OCI-LY7 (cell line): ENCODE data around the gene CHMP1B. TPM values are rescaled to one million over a fixed set of nuclear protein-coding genes. Genes with fewer than 3 reads are reported as not detected.

Experiments
- BruUV-seq: library from RNA; stranded (reverse); fragments of 400-500 nt; replicated peaks from 2 replicates; lab custom pipeline; 2021; lab: Mats Ljungman, UMichigan
- CTCF ChIA-PET: fragments of 300-600 bp; sonication (Branson Sonifier 250); formaldehyde crosslinking; loops from one replicate; lab custom pipeline; 2022; ENCODE audit warnings: antibody characterized with exemption; ENCODE audit not compliant: unreplicated experiment; lab: Charles Lee
- POLR2A ChIA-PET: fragments of 300-600 bp; sonication (Branson Sonifier 250); formaldehyde crosslinking; loops from one replicate; lab custom pipeline; 2022; ENCODE audit warnings: antibody characterized with exemption; lab: Charles Lee
- DNase-seq: peaks from one replicate; pipeline ENCODE4 v3.0.0-alpha.2; 2015; ENCODE audit warnings: low spot score
- H2AFZ ChIP-seq: fragments of 200-600 bp; sonication (generic), shearing (Covaris generic); 2 replicates; pipeline ENCODE4 v1.6.1; 2014; ENCODE audit warnings: mild to moderate bottlenecking, antibody characterized with exemption, low read length, moderate library complexity
- H3K27ac ChIP-seq: fragments of 200-600 bp; sonication (generic); 2 replicates; pipeline ENCODE4 v1.5.1; 2014; ENCODE audit warnings: mixed run types, low read depth, mild to moderate bottlenecking, moderate library complexity, low read length, inconsistent platforms; ENCODE audit not compliant: poor library complexity, severe bottlenecking
- H3K36me3 ChIP-seq: fragments of 200-600 bp; sonication (generic); 2 replicates; pipeline ENCODE4 v1.6.1; 2014; ENCODE audit warnings: mild to moderate bottlenecking, antibody characterized with exemption, low read length, moderate library complexity, mixed read lengths; ENCODE audit not compliant: insufficient read depth
- H3K4me1 ChIP-seq: fragments of 200-600 bp; sonication (generic); 2 replicates; pipeline ENCODE4 v1.5.1; 2014; ENCODE audit warnings: mild to moderate bottlenecking, low read length; ENCODE audit not compliant: insufficient read depth, poor library complexity, severe bottlenecking
- H3K4me2 ChIP-seq: fragments of 200-600 bp; sonication (generic); 2 replicates; pipeline ENCODE4 v1.6.1; 2014; ENCODE audit warnings: mild to moderate bottlenecking, low read length
- H3K4me3 ChIP-seq: fragments of 200-600 bp; sonication (generic); 2 replicates; pipeline ENCODE4 v1.5.1; 2014; ENCODE audit warnings: mild to moderate bottlenecking, low read depth, low read length; ENCODE audit not compliant: poor library complexity, severe bottlenecking
- H3K79me2 ChIP-seq: fragments of 200-600 bp; sonication (generic); 2 replicates; pipeline ENCODE4 v1.6.1; 2016; ENCODE audit warnings: low read depth, mild to moderate bottlenecking, low read length, moderate library complexity, mixed read lengths; ENCODE audit not compliant: insufficient read depth
- H3K9me2 ChIP-seq: fragments of 200-600 bp; sonication (generic); 2 replicates; pipeline ENCODE4 v1.6.1; 2016; ENCODE audit warnings: mild to moderate bottlenecking, low read length, mixed read lengths; ENCODE audit not compliant: insufficient read depth
- H3K9me3 ChIP-seq: fragments of 200-600 bp; sonication (generic); 2 replicates; pipeline ENCODE4 v1.6.1; 2014; ENCODE audit warnings: mild to moderate bottlenecking, mixed run types, low read length, mixed read lengths
- H4K20me1 ChIP-seq: fragments of 200-600 bp; sonication (generic); 2 replicates; pipeline ENCODE4 v1.6.1; 2014; ENCODE audit warnings: mild to moderate bottlenecking, antibody characterized with exemption, low read length, moderate library complexity, mixed read lengths; ENCODE audit not compliant: insufficient read depth
- CTCF ChIP-seq: fragments of 200-600 bp; sonication (generic); conservative IDR thresholded peaks from 2 replicates; pipeline ENCODE4 v1.5.1; 2014; ENCODE audit warnings: mild to moderate bottlenecking, antibody characterized with exemption, low read length, moderate library complexity, mixed read lengths
- EZH2phosphoT487 ChIP-seq: fragments of 200-600 bp; sonication (generic); IDR thresholded peaks from 2 replicates; pipeline ENCODE4 v1.6.1; 2018; ENCODE audit warnings: low read depth, borderline replicate concordance, mild to moderate bottlenecking, mixed run types, antibody characterized with exemption, low read length, moderate library complexity, mixed read lengths
- intact Hi-C: fragments of 100-400 bp; cut with micrococcal nuclease; formaldehyde crosslinking; loops from one replicate; pipeline ENCODE4 v1.10.0; 2022; ENCODE audit not compliant: unreplicated experiment
- total RNA-seq, 2 experiments: library from RNA; depleted of rRNA in 1 of 2; stranded (reverse); fragments of >200 nt in 1 of 2; shearing (Covaris generic) in 1 of 2; gene quantifications; 2 replicates each; pipeline ENCODE4 v1.2.3, GENCODE V29; 2014 to 2022

The CHMP1B gene
- total RNA-seq, 2 experiments from 2014 or later, result 24.2 to 29.3 TPM

- no TSS peak for BruUV-seq
- Histone ChIP-seq H3K9me2 (no peaks in the 10 kb centered on the region), H3K36me3 (peaks cover 33% of the 10 kb centered on the region), H2AFZ (no peak overlapping the region), H4K20me1 (no peaks in the 10 kb centered on the region), H3K4me3 (no peak overlapping the region), H3K4me2 (no peak overlapping the region), H3K4me1 (peaks cover 39% of the 10 kb centered on the region), H3K9me3 (no peaks in the 10 kb centered on the region), H3K27ac (no peak overlapping the region), H3K79me2 (no peaks in the 10 kb centered on the region)
- DNase-seq, result no peak
- ChIA-PET CTCF (no interaction called here), POLR2A (interaction anchor here (0.6 to 1.0 kb wide), 2 partner anchors 12 to 1926 kb away, joined by 3 read pairs; no protein-coding TSS in a partner anchor)
- intact Hi-C loops, result no loop called here
- TF ChIP-seq CTCF, result no peak
These were observed 34.2 kb downstream of the CHMP1B start for GRCh38 chr18:11885278-11885947.

- H3K4me2 ChIP-seq, result no peak overlapping the region
- DNase-seq, result no peak
- TF ChIP-seq CTCF, result no peak
- TF ChIP-seq EZH2phosphoT487, result no peak
- no peak overlapping the region for H2AFZ ChIP-seq
- H3K4me3 ChIP-seq, result no peak overlapping the region
- H3K4me1 ChIP-seq, result peaks cover 38% of the 10 kb centered on the region
- no peaks in the 10 kb centered on the region for H4K20me1 ChIP-seq
- ChIA-PET CTCF (no interaction called here), POLR2A (interaction anchor here (1.0 kb wide), 1 partner anchor 38 kb away, joined by 6 read pairs; no protein-coding TSS in a partner anchor)
- peaks cover 41% of the 10 kb centered on the region for H3K36me3 ChIP-seq
- intact Hi-C loops, result no loop called here
- no peak overlapping the region for H3K27ac ChIP-seq
- no peaks in the 10 kb centered on the region for H3K9me3 ChIP-seq
- no peaks in the 10 kb centered on the region for H3K79me2 ChIP-seq
- H3K9me2 ChIP-seq, result no peaks in the 10 kb centered on the region
- no TSS peak for BruUV-seq
These were observed 35.4 kb downstream of the CHMP1B start for GRCh38 chr18:11886577-11887110.
